ENCODE data around the gene MUS81.
A peak's percentile ranks its signal among the peaks of the same experiment; 100 is the strongest.

MUS81 gene

GRCh38 chr11:65853246-65853979 lies 6.8 kb upstream of the MUS81 start:
- Mint-ChIP-seq H3K27ac (peak overlapping the region; percentile 54), H3K36me3 (peaks cover 16% of the 10 kb centered on the region), H3K4me3 (peak overlapping the region; percentile 73), H3K9me3 (ENCODE audit: low read depth) (no peaks in the 10 kb centered on the region), H3K27me3 (no peaks in the 10 kb centered on the region), H3K4me1 (ENCODE audit: low read depth) (peaks cover 36% of the 10 kb centered on the region)

GRCh38 chr11:65854161-65854592 lies 6.1 kb upstream of the MUS81 start:
- peaks cover 40% of the 10 kb centered on the region for H3K4me1 Mint-ChIP-seq (ENCODE audit: low read depth)
- peaks cover 16% of the 10 kb centered on the region for H3K36me3 Mint-ChIP-seq
- no peaks in the 10 kb centered on the region for H3K9me3 Mint-ChIP-seq (ENCODE audit: low read depth)
- H3K27ac Mint-ChIP-seq = peak overlapping the region; percentile 54
- peak overlapping the region; percentile 73 for H3K4me3 Mint-ChIP-seq
- H3K27me3 Mint-ChIP-seq = no peaks in the 10 kb centered on the region

- Mint-ChIP-seq H3K27ac (peak overlapping the region; percentile 54), H3K9me3 (ENCODE audit: low read depth) (no peaks in the 10 kb centered on the region), H3K4me3 (peak overlapping the region; percentile 97), H3K4me1 (ENCODE audit: low read depth) (peaks cover 44% of the 10 kb centered on the region), H3K36me3 (peaks cover 16% of the 10 kb centered on the region), H3K27me3 (no peaks in the 10 kb centered on the region)
Measured at GRCh38 chr11:65854852-65855837, 5.1 kb upstream of the MUS81 start.

- peaks cover 16% of the 10 kb centered on the region for H3K36me3 Mint-ChIP-seq
- peaks cover 46% of the 10 kb centered on the region for H3K4me1 Mint-ChIP-seq (ENCODE audit: low read depth)
- peak overlapping the region; percentile 97 for H3K4me3 Mint-ChIP-seq
- H3K9me3 Mint-ChIP-seq (ENCODE audit: low read depth) = no peaks in the 10 kb centered on the region
- H3K27ac Mint-ChIP-seq = peak overlapping the region; percentile 93
- H3K27me3 Mint-ChIP-seq = no peaks in the 10 kb centered on the region
Measured at GRCh38 chr11:65855927-65856363, 4.3 kb upstream of the MUS81 start.

GRCh38 chr11:65856689-65857499 lies 3.3 kb upstream of the MUS81 start:
- H3K9me3 Mint-ChIP-seq (ENCODE audit: low read depth) = no peaks in the 10 kb centered on the region
- H3K27me3 Mint-ChIP-seq = no peaks in the 10 kb centered on the region
- H3K36me3 Mint-ChIP-seq = peaks cover 11% of the 10 kb centered on the region
- H3K4me3 Mint-ChIP-seq = peak overlapping the region; percentile 97
- H3K4me1 Mint-ChIP-seq (ENCODE audit: low read depth) = peaks cover 51% of the 10 kb centered on the region
- H3K27ac Mint-ChIP-seq = peak overlapping the region; percentile 93

GRCh38 chr11:65857500-65857852 lies 2.8 kb upstream of the MUS81 start:
- peaks cover 50% of the 10 kb centered on the region for H3K4me1 Mint-ChIP-seq (ENCODE audit: low read depth)
- no peaks in the 10 kb centered on the region for H3K27me3 Mint-ChIP-seq
- H3K27ac Mint-ChIP-seq = no peak overlapping the region
- peaks cover 7% of the 10 kb centered on the region for H3K36me3 Mint-ChIP-seq
- H3K9me3 Mint-ChIP-seq (ENCODE audit: low read depth) = no peaks in the 10 kb centered on the region
- H3K4me3 Mint-ChIP-seq = peak overlapping the region; percentile 97

GRCh38 chr11:65857853-65858680 lies 2.2 kb upstream of the MUS81 start, which contains the start of gene CFL1:
Gene CFL1, minus strand, starts transcription at chr11:65858180. Its CDS starts 81 bp downstream, at chr11:65858099.
- Mint-ChIP-seq H3K36me3 (peaks cover 7% of the 10 kb centered on the region), H3K27me3 (no peaks in the 10 kb centered on the region), H3K9me3 (ENCODE audit: low read depth) (no peaks in the 10 kb centered on the region), H3K4me1 (ENCODE audit: low read depth) (peaks cover 53% of the 10 kb centered on the region), H3K27ac (peak within 1 kb of the TSS; percentile 99), H3K4me3 (peak within 1 kb of the TSS; percentile 97)

- Mint-ChIP-seq H3K27me3 (no peaks in the 10 kb centered on the region), H3K4me1 (ENCODE audit: low read depth) (peaks cover 49% of the 10 kb centered on the region), H3K36me3 (peaks cover 7% of the 10 kb centered on the region), H3K27ac (peak overlapping the region; percentile 99), H3K4me3 (peak overlapping the region; percentile 95), H3K9me3 (ENCODE audit: low read depth) (no peaks in the 10 kb centered on the region)
Measured at GRCh38 chr11:65858681-65859087, 1.5 kb upstream of the MUS81 start.

- H3K27me3 Mint-ChIP-seq = no peaks in the 10 kb centered on the region
- H3K4me1 Mint-ChIP-seq (ENCODE audit: low read depth) = peaks cover 46% of the 10 kb centered on the region
- peaks cover 7% of the 10 kb centered on the region for H3K36me3 Mint-ChIP-seq
- H3K9me3 Mint-ChIP-seq (ENCODE audit: low read depth) = no peaks in the 10 kb centered on the region
- peak overlapping the region; percentile 99 for H3K27ac Mint-ChIP-seq
- H3K4me3 Mint-ChIP-seq = peak overlapping the region; percentile 95
Measured at GRCh38 chr11:65859095-65859811, 980 bp upstream of the MUS81 start.

GRCh38 chr11:65859812-65860277 lies 388 bp upstream of the MUS81 start:
- Mint-ChIP-seq H3K9me3 (ENCODE audit: low read depth) (no peaks in the 10 kb centered on the region), H3K4me3 (peak overlapping the region; percentile 95), H3K36me3 (peaks cover 4% of the 10 kb centered on the region), H3K4me1 (ENCODE audit: low read depth) (peaks cover 40% of the 10 kb centered on the region), H3K27me3 (no peaks in the 10 kb centered on the region), H3K27ac (peak overlapping the region; percentile 99)

GRCh38 chr11:65861165-65861505 lies 902 bp downstream of the MUS81 start:
- H3K4me1 Mint-ChIP-seq (ENCODE audit: low read depth) = peaks cover 30% of the 10 kb centered on the region

GRCh38 chr11:65861533-65862183 lies 1.4 kb downstream of the MUS81 start:
- no peaks in the 10 kb centered on the region for H3K27me3 Mint-ChIP-seq
- peaks cover 25% of the 10 kb centered on the region for H3K4me1 Mint-ChIP-seq (ENCODE audit: low read depth)
- H3K9me3 Mint-ChIP-seq (ENCODE audit: low read depth) = no peaks in the 10 kb centered on the region
- H3K4me3 Mint-ChIP-seq = peak overlapping the region; percentile 95
- no peak overlapping the region for H3K27ac Mint-ChIP-seq
- H3K36me3 Mint-ChIP-seq = peaks cover 2% of the 10 kb centered on the region

More at GRCh38 chr11:65861165-65861505, 902 bp downstream of the MUS81 start:
- H3K4me3 Mint-ChIP-seq = peak overlapping the region; percentile 95
- H3K27ac Mint-ChIP-seq = peak overlapping the region; percentile 99
- H3K27me3 Mint-ChIP-seq = no peaks in the 10 kb centered on the region
- peaks cover 4% of the 10 kb centered on the region for H3K36me3 Mint-ChIP-seq
- no peaks in the 10 kb centered on the region for H3K9me3 Mint-ChIP-seq (ENCODE audit: low read depth)

Data from activated naive CD8-positive, alpha-beta T cell (primary cell).